A549 (cell line): ENCODE data around the gene ANLN. TPM values are rescaled to one million over a fixed set of nuclear protein-coding genes. Genes with fewer than 3 reads are reported as not detected.

Experiments used
- ATAC-seq, 2 experiments: fragments of 200-7000 bp in 1 of 2; fragments of >200 bp in 1 of 2; cut with Nextera tagmentation in 1 of 2; cut with Tn5 transposase in 1 of 2; 3 replicates each; pipeline versions ENCODE4 v1.8.0 to v1.9.1; 2018 to 2020; ENCODE audit warnings: mild to moderate bottlenecking in 1 of 2, moderate library complexity in 1 of 2
- CTCF ChIA-PET: fragments of 300-600 bp; sonication (Branson Sonifier 250); formaldehyde crosslinking; extraction: SDS; loops from one replicate; lab custom pipeline; 2021; ENCODE audit warnings: antibody characterized with exemption, inconsistent platforms; lab: Yijun Ruan, JAX
- POLR2A ChIA-PET: fragments of 350-600 bp; formaldehyde crosslinking; extraction: SDS; loops from one replicate; lab custom pipeline; 2021; ENCODE audit warnings: antibody characterized with exemption, inconsistent platforms; lab: Yijun Ruan, JAX
- DNase-seq, 2 experiments: peaks; one replicate each; pipeline versions ENCODE4 v3.0.0 to v3.0.0-alpha.2; 2011 to 2016; ENCODE audit warnings: low read depth in 1 of 2, low spot score in 1 of 2
- FAIRE-seq: peaks from 2 replicates; lab custom pipeline; 2011; peaks lifted over from hg19 to GRCh38; lab: Jason Lieb, UNC
- H3K27ac ChIP-seq, 2 experiments: fragments of >200 bp; sonication (Bioruptor Twin); formaldehyde crosslinking; 3 replicates each; pipeline ENCODE4 v1.5.1; 2016 to 2017
- H3K4me1 ChIP-seq: fragments of >200 bp; sonication (Bioruptor Twin); formaldehyde crosslinking; 3 replicates; pipeline ENCODE4 v1.6.1; 2016
- H3K4me2 ChIP-seq: fragments of >200 bp; sonication (Bioruptor Twin); formaldehyde crosslinking; 3 replicates; pipeline ENCODE4 v1.6.1; 2016
- H3K4me3 ChIP-seq: fragments of >200 bp; sonication (Bioruptor Twin); formaldehyde crosslinking; 3 replicates; pipeline ENCODE4 v1.5.1; 2016
- H3K9me3 ChIP-seq: fragments of >200 bp; sonication (Bioruptor Twin); formaldehyde crosslinking; 3 replicates; pipeline ENCODE4 v1.6.1; 2016
- ATOH8 ChIP-seq: fragments of 250-450 bp; sonication (Bioruptor Pico); IDR thresholded peaks from 2 replicates; pipeline ENCODE4 v1.5.0; 2020; ENCODE audit warnings: low read depth, mild to moderate bottlenecking, moderate library complexity
- BHLHE40 ChIP-seq: IDR thresholded peaks from 2 replicates; pipeline ENCODE4 v1.6.1; 2012; ENCODE audit warnings: low read depth, low read length, inconsistent platforms
- CHD2 ChIP-seq: fragments of 150-350 bp; IDR thresholded peaks from 2 replicates; pipeline ENCODE4 v1.6.1; 2014; ENCODE audit warnings: low read length; ENCODE audit not compliant: partially characterized antibody
- CHD4 ChIP-seq: fragments of 200-600 bp; sonication (generic); IDR thresholded peaks from 2 replicates; pipeline ENCODE4 v1.6.1; 2016; ENCODE audit warnings: antibody characterized with exemption, mild to moderate bottlenecking, borderline replicate concordance
- EHMT2 ChIP-seq: fragments of 200-600 bp; sonication (generic); IDR thresholded peaks from 2 replicates; pipeline ENCODE4 v1.6.1; 2016; ENCODE audit warnings: antibody characterized with exemption, low read depth, mild to moderate bottlenecking, moderate library complexity
- EP300 ChIP-seq, 2 experiments: fragments of >200 bp; sonication (Bioruptor Twin); formaldehyde crosslinking; IDR thresholded peaks; 2 replicates in 1 of 2; 3 replicates in 1 of 2; pipeline ENCODE4 v1.6.1; 2016 to 2017
- FOSB ChIP-seq: fragments of 250-450 bp; sonication (Bioruptor Pico); IDR thresholded peaks from 2 replicates; pipeline ENCODE4 v1.5.0; 2020; ENCODE audit warnings: mild to moderate bottlenecking, moderate library complexity
- FOXS1 ChIP-seq: fragments of 250-450 bp; sonication (Bioruptor Pico); IDR thresholded peaks from 2 replicates; pipeline ENCODE4 v1.5.0; 2020; ENCODE audit warnings: mild to moderate bottlenecking, moderate library complexity
- GATA3 ChIP-seq: IDR thresholded peaks from 2 replicates; pipeline ENCODE4 v1.6.1; 2012; ENCODE audit warnings: borderline replicate concordance
- HES2 ChIP-seq: fragments of >200 bp; sonication (Bioruptor Twin); formaldehyde crosslinking; IDR thresholded peaks from 2 replicates; pipeline ENCODE4 v1.6.1; 2016
- HOXB13 ChIP-seq: fragments of 250-450 bp; sonication (Bioruptor Pico); IDR thresholded peaks from 2 replicates; pipeline ENCODE4 v1.5.0; 2020; ENCODE audit warnings: low read depth, mild to moderate bottlenecking, moderate library complexity
- MAX ChIP-seq: IDR thresholded peaks from 2 replicates; pipeline ENCODE4 v1.6.1; 2012
- MYC ChIP-seq: IDR thresholded peaks from 2 replicates; pipeline ENCODE4 v1.6.1; 2012; ENCODE audit warnings: mild to moderate bottlenecking, inconsistent platforms, low read length, improper control_type of control experiment, borderline replicate concordance
- NFE2L2 ChIP-seq: fragments of 150-350 bp; conservative IDR thresholded peaks from 2 replicates; pipeline ENCODE4 v1.6.1; 2014; ENCODE audit warnings: low read length
- PHF8 ChIP-seq: fragments of 200-600 bp; sonication (generic); IDR thresholded peaks from 2 replicates; pipeline ENCODE4 v1.6.1; 2016; ENCODE audit warnings: low read depth, mild to moderate bottlenecking, antibody characterized with exemption, moderate library complexity, borderline replicate concordance
- RAD21 ChIP-seq, 2 experiments: fragments of >200 bp in 1 of 2; sonication (Bioruptor Twin) in 1 of 2; formaldehyde crosslinking in 1 of 2; IDR thresholded peaks in 1 of 2; conservative IDR thresholded peaks in 1 of 2; 2 replicates in 1 of 2; 3 replicates in 1 of 2; pipeline ENCODE4 v1.6.1; 2012 to 2018; ENCODE audit warnings: inconsistent platforms in 1 of 2
- RARB ChIP-seq: fragments of 250-450 bp; sonication (Bioruptor Pico); IDR thresholded peaks from 2 replicates; pipeline ENCODE4 v1.8.0; 2021; ENCODE audit warnings: mild to moderate bottlenecking, moderate library complexity
- RCOR1 ChIP-seq: fragments of 150-350 bp; IDR thresholded peaks from 2 replicates; pipeline ENCODE4 v1.6.1; 2014; ENCODE audit warnings: antibody characterized with exemption, low read length, low read depth
- RNF2 ChIP-seq: fragments of 200-600 bp; sonication (generic); IDR thresholded peaks from 2 replicates; pipeline ENCODE4 v1.6.1; 2016; ENCODE audit warnings: low read depth, mild to moderate bottlenecking, antibody characterized with exemption, moderate library complexity, borderline replicate concordance
- TFCP2L1 ChIP-seq: fragments of 250-450 bp; sonication (Bioruptor Pico); IDR thresholded peaks from 2 replicates; pipeline ENCODE4 v1.5.0; 2021; ENCODE audit warnings: mild to moderate bottlenecking
- TP53 ChIP-seq: fragments of 250-450 bp; sonication (Bioruptor Pico); IDR thresholded peaks from 2 replicates; pipeline ENCODE4 v1.5.0; 2021; ENCODE audit warnings: mild to moderate bottlenecking, moderate library complexity
- ZC3H11A ChIP-seq: fragments of 450-650 bp; IDR thresholded peaks from 2 replicates; pipeline ENCODE4 v1.6.1; 2014; ENCODE audit warnings: antibody characterized with exemption, mild to moderate bottlenecking
- ZSCAN20 ChIP-seq: fragments of 250-450 bp; sonication (Bioruptor Pico); IDR thresholded peaks from 2 replicates; pipeline ENCODE4 v1.8.0; 2022; ENCODE audit warnings: mild to moderate bottlenecking, moderate library complexity
- WGBS: methylation state at CpG from one replicate; pipeline ENCODE4 v1.1.6; 2017; ENCODE audit errors: missing lambda C conversion rate; 5-methylcytosine and 5-hydroxymethylcytosine counted together
- polyA plus RNA-seq, 4 experiments: library from polyadenylated mRNA; depleted of rRNA in 3 of 4; stranded (reverse); fragments of >200 nt; fragmentation: RNase III in 1 of 4; extraction: RNeasy Plus Mini Kit Qiagen cat#74134 plus additional on column Dnase treatment in 1 of 4; gene quantifications; 2 replicates in 3 of 4; 3 replicates in 1 of 4; pipeline ENCODE4 v1.2.3, GENCODE V29; 2011 to 2017
- TF ChIP-seq, protein P1 (sequence below): fragments of 200-600 bp; sonication (generic); IDR thresholded peaks from 2 replicates; pipeline ENCODE4 v1.6.1; 2016; ENCODE audit warnings: antibody characterized with exemption, mild to moderate bottlenecking, moderate library complexity

ANLN gene
- polyA plus RNA-seq, 2 of the 4 experiments (the other 2 are of a cell fraction) = 52.4 to 72.9 TPM

DNA sequence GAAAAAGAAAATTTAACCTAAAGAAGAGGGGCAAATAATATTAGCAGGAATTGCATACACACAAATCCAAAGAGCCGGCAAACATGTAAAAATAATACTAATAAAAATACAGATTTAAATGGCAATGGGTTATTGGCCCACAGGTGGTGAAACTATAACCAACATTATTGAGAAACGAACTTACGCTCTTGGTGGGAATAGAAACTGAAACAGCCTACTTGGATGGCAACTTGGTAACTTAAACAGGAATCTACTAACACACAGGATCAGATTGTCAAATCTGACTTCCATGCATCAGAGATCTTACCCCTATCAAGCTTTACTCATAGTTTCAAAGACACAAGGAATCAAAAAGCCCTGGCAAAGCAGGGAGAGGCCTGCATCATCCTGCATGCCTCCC lies 66.5 kb downstream of the ANLN start:
- ATAC-seq = no peak
- Histone ChIP-seq H3K4me3 (no peak overlapping the region), H3K4me1 (no peaks in the 10 kb centered on the region)
- FAIRE-seq = no peak
- DNase-seq = no peak
- POLR2A ChIA-PET = no interaction called here
- TF ChIP-seq RNF2 (no peak), TP53 (no peak), TFCP2L1 (CRISPR knock-in tag) (no peak), RARB (CRISPR knock-in tag) (no peak), MAX (no peak), CHD2 (no peak), FOSB (CRISPR knock-in tag) (no peak), FOXS1 (no peak), ZSCAN20 (CRISPR knock-in tag) (no peak), CHD4 (no peak), PHF8 (no peak), GATA3 (no peak), EHMT2 (no peak), ZC3H11A (no peak), RCOR1 (no peak), HES2 (no peak), BHLHE40 (no peak), MYC (no peak), NFE2L2 (no peak)
- TF ChIP-seq, protein P1, sequence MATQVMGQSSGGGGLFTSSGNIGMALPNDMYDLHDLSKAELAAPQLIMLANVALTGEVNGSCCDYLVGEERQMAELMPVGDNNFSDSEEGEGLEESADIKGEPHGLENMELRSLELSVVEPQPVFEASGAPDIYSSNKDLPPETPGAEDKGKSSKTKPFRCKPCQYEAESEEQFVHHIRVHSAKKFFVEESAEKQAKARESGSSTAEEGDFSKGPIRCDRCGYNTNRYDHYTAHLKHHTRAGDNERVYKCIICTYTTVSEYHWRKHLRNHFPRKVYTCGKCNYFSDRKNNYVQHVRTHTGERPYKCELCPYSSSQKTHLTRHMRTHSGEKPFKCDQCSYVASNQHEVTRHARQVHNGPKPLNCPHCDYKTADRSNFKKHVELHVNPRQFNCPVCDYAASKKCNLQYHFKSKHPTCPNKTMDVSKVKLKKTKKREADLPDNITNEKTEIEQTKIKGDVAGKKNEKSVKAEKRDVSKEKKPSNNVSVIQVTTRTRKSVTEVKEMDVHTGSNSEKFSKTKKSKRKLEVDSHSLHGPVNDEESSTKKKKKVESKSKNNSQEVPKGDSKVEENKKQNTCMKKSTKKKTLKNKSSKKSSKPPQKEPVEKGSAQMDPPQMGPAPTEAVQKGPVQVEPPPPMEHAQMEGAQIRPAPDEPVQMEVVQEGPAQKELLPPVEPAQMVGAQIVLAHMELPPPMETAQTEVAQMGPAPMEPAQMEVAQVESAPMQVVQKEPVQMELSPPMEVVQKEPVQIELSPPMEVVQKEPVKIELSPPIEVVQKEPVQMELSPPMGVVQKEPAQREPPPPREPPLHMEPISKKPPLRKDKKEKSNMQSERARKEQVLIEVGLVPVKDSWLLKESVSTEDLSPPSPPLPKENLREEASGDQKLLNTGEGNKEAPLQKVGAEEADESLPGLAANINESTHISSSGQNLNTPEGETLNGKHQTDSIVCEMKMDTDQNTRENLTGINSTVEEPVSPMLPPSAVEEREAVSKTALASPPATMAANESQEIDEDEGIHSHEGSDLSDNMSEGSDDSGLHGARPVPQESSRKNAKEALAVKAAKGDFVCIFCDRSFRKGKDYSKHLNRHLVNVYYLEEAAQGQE = no peak
- TF ChIP-seq, all 56 proteins: peak for 0
- no peak overlapping the region for H3K4me2 ChIP-seq
- WGBS = 95% methylated on average over 3 of the region's 3 CpGs
- no peak overlapping the region for H3K27ac ChIP-seq
- no peaks in the 10 kb centered on the region for H3K9me3 ChIP-seq
- CTCF ChIA-PET = interaction anchor here (0.6 to 4.5 kb wide), 6 partner anchors 15 to 780 kb away, joined by 3 to 29 read pairs (median 3); no protein-coding TSS in a partner anchor

DNA sequence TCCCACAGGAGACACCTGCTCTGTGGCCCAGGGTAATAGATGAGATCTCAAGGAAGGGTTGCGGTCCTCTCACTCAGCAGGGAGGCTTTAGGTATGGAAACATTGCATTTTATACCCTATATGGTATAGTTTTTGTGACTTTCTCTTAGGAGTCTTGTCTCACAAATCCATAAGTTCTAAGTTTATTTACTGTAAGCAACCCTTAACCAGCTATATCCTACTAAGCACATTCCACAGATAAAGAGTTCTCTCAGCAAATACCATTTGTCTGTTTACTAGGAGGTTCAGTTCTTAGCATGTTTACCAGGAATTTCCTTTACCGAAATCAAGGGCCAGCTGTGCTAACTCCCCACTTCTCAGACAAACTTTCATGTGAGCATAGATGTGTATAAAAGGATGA lies 66.9 kb downstream of the ANLN start:
- peak in 1 of 2 experiments; percentile 23; a peak in 2 of 6 replicates for ATAC-seq
- no peaks in the 10 kb centered on the region for H3K4me1 ChIP-seq
- WGBS = 96% methylated on average over 2 of the region's 2 CpGs

More for the DNA sequence above, 66.9 kb downstream of the ANLN start:
- no peak overlapping the region for H3K4me2 ChIP-seq
- DNase-seq = no peak
- FAIRE-seq = no peak
- no peaks in the 10 kb centered on the region for H3K9me3 ChIP-seq
- no peak overlapping the region for H3K27ac ChIP-seq
- ChIA-PET CTCF (interaction anchor here (1.3 to 4.5 kb wide), 3 partner anchors 15 to 745 kb away, joined by 3 to 29 read pairs (median 4); no protein-coding TSS in a partner anchor), POLR2A (no interaction called here)
- no peak overlapping the region for H3K4me3 ChIP-seq
- TF ChIP-seq ATOH8 (CRISPR knock-in tag) = no peak
- TF ChIP-seq HOXB13 (CRISPR knock-in tag) = no peak
- no peak for TF ChIP-seq ZSCAN20 (CRISPR knock-in tag)
- TF ChIP-seq NFE2L2 = no peak
- TF ChIP-seq MYC = no peak
- no peak for TF ChIP-seq HES2
- TF ChIP-seq RAD21 (conservative IDR thresholded peaks at IDR 0.05 in 1 of 2, IDR thresholded peaks at IDR 0.05 in 1 of 2) = no peak
- no peak for TF ChIP-seq EP300 (IDR thresholded peaks at IDR 0.05)
- no peak for TF ChIP-seq RARB (CRISPR knock-in tag)
- no peak for TF ChIP-seq FOSB (CRISPR knock-in tag)
- no peak for TF ChIP-seq ZC3H11A
